IPS-NIHi7 (cell line): Measurements from ENCODE around the gene PML.

ENCODE experiments used
- DNase-seq: peaks from one replicate; pipeline ENCODE4 v3.0.0; 2012; ENCODE audit warnings: mixed read lengths; ENCODE audit errors: extremely low spot score

The PML gene

DNA sequence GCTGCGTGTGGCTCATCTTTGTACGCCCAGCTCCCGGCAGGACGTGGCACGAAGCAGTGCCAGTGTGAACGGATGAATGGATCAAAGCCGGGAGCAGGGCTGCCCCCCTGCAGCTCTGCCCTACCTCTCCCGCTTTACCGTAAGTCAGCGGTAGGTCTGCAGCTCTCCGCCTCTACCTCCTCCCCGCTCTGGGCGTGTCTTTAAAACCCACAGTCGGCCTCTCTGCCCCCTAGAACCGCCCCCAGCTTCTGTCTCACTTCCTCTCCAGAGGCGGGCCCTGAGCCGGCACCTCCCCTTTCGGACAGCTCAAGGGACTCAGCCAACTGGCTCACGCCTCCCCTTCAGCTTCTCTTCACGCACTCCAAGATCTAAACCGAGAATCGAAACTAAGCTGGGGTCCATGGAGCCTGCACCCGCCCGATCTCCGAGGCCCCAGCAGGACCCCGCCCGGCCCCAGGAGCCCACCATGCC, at the start of gene PML:
Gene PML, plus strand, starts transcription at position 304 of the 471 bp plus-strand sequence. Its CDS starts 97 bp downstream, at position 401.
- peak; percentile 98 for DNase-seq

DNA sequence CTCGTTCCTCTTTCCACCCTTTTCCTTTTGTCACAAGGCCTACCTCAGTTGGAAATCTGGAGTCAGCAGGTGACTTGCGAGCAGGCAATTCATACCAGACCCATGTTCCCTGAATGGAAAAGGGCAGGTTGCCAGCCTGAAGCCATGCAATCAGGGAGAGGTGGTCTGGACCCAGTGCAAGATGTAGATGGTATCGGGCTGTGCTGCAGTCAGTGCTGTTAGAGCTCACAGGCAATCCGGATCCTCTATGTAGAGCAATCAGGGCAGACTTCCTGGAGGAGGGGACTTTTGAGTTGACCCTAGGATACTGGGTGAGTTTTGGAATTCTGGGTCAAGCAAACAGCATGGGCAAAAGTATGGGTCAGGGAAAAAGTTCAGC, 49.4 kb upstream of the PML start:
- no peak for DNase-seq

GRCh38 chr15:73946046-73946721, 48.3 kb upstream of the PML start:
- DNase-seq = no peak

DNA sequence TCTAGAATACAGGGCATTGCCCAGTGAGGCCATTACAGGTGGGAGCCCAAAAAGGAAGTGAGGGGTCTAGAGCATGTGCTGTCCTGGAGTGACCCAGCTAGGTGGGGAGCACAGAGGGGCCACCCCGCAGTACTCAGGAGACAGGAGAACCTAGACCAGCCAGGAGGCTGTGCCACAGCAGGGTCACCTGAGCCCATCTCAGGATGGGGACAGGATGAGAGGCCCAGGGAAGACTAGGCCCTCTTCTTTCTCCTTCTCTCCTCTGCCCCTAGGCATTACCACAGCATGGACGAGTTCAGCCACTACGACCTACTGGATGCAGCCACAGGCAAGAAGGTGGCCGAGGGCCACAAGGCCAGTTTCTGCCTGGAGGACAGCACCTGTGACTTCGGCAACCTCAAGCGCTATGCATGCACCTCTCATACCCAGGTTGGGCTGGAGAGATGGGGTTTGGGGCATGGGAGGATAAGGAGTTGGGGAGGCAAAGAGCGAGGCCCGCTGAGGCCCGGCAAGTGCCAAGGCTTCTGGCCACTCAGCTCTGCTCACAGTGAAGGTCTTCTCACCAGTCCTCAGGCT, 47.6 kb upstream of the PML start:
- no peak for DNase-seq

GRCh38 chr15:73947651-73948050, 46.9 kb upstream of the PML start:
- DNase-seq = no peak

GRCh38 chr15:73948396-73948795, 46.1 kb upstream of the PML start:
- DNase-seq = no peak

GRCh38 chr15:73948982-73949381, 45.5 kb upstream of the PML start:
- no peak for DNase-seq

GRCh38 chr15:73949496-73949895, 45.0 kb upstream of the PML start:
- DNase-seq = no peak

- no peak for DNase-seq
These were observed 44.1 kb upstream of the PML start for GRCh38 chr15:73950479-73950830.

- DNase-seq = peak; percentile 95
These were observed 43.5 kb upstream of the PML start for GRCh38 chr15:73950831-73951561.

- no peak for DNase-seq
These were observed 42.9 kb upstream of the PML start for GRCh38 chr15:73951601-73952000.

DNA sequence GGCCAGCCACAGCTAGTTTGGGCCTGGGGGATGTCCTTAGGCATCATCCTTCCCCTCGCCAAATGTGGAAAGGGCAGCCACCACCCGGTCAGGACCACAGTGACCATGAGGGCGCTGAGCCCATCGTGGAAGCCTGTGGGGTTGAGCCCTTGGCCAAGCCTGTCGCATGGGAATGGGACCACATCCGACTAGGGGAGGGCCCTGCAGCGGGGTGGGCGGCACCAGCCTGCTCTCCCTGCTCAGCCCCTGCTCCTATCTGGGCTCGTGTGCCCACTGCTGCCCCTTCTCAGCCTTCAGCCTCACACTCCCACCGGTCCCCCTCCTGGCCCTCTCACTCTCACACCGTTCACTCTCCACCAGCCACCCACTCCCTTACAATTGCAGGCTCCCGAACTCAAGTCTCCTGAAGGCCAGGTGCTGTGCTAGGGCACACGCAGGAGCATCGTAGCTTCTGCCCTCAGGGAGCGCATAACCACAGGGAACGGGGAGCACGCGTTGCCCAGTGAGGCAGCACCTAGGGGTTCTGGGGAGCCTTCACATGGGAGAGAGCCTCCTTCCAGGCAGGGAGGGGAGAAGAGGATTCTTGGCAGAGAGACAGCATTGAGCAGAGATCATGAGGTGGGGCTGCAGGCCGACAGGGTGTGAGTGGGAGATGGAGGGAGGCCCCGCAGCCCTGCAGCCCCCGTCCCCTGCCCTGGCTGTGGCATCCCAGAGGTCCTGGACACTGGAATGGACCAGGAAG, 42.2 kb upstream of the PML start:
- DNase-seq = no peak

- no peak for DNase-seq
These were observed 41.4 kb upstream of the PML start for GRCh38 chr15:73952913-73953750.

DNA sequence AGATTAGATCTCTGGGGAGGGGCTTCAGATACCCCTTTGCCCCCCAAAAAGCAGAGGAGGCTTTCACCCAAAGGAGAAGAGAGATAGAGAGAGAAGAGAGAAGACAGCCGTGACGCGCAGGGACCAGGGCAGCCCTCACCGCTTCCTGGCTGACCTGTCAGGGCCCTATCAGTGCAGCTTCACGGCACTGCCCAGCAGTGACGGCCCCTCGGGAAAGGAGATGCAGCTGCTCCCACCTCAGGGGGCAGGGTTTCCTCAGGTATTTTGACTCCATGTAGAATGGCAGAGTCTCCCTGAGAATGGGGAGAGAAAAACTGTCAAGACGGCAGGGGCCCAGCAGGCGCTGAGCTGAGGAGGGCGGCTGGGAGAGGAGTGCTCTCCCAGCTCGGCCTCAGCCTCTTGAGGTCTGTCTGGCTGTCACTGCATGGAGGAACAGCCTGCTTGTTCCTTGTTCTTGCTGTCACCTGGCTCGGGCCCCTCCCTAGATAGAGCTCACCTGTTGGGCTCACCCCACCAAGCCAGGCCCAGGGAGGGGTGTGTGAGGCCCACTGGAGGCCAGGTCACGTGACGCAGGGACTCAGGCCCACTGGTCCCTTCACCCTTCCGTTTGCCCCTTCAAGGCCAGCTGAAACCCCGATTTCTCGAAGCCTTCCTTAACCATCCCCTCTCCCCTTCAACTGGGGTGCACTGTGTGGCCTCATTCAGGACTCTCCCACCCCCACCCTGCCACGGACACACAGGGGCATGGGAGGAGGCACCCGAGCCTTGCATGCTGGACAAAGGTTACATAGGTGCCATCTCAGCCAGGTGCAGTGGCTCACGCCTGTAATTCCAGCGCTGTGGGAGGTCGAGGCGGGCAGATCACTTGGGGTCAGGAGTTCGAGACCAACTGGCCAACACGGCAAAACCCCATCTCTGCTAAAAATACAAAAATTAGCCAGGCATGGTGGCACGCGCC, 40.0 kb upstream of the PML start:
- no peak for DNase-seq

DNA sequence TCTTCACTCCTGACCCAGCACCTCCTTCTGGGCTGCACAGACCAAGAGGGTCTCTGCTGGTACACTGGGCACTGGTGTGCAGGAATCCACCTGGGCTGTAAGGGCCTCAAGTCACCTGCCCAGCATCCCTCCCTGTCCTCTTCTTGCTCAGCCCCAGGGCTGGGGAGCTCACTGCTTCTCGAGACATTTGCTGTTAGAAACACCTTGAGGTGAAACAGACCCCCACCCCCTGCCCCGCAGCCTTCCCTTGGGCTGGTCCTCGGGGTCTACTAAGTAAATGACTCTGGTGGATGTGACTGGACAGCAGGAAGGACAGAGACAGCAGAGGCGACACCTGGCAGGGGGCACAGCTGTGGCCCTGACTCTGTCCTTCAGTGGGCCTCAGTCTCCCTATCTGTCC, 39.2 kb upstream of the PML start:
- DNase-seq = no peak

DNA sequence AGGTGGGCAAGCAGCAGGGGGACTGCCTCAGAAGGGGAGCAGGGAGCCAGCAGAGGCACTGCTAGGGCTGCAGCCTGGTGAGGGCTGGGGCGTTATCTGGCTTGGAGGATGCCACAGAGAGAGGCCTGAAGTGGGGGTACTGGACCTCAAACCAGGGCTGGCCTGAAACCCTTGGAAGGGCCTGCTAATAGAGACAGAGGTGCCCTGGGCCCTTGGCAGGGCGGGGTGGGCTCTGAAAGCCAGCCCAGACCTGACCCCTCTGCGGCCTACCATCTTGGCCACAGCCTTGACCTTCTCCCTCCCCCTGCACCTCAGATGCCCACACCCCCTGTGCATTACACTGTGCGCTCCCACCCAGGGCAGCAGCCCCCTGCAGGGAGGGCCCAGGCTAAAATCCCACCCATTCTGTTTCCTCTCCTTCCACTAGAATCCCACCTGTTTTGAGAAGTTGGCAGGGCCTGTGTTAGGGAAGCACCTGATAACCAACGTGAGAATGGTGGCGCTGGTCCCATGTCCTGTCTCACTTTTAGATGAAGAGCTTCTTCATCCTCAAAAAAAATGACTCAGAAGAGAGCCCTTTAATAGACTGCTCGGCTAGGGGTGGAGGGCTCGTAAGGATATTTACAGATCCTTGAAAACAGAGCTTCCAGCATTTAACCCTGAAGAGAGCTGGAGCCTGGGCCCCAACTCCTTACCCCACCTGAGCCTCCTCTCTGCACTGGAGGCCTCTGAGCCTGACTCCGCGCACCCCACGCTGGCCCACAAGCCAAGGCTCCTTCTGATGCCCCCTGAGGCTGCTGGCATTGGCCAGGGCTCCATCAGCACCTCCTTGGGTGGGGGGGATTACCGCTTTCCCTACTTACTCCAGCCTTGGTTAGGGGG, 38.4 kb upstream of the PML start:
- no peak for DNase-seq

DNA sequence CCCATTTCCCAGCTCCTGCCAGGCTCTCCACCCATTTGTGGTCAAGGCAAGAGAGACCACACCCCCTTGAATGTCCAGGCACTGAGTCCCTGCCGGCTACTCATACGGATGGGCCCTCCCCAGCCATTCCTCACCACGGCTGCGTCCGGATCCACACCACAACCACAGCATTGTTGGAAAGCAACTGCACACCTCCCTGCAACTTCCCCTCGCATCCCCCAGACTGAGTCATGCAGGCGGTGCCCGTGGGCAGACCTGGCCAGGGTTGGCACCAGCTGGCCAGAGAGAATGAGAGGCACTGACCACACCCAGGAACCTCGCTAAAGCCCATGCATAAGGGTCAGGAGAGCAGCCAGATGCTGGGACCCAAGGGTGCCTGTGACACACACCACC, 37.8 kb upstream of the PML start:
- no peak for DNase-seq

DNA sequence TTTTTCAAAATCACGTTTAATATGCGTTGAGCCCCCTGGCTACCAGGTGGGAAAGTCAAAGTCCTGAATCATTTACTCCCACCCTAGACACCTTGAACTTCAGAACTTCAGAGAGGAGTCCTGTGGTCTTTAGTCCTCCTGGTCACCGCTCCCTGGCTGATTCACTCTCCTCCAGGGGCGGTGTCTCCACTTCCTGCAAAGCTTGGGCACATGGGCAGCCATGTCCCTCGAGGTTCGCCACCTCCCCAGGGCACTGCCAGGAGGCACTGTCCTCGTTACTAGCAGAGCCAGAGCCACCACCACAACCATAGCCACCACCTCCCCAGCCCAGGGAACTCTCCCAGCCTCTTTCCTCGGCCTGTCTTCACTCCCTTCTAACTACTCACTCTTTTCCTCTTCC, 37.2 kb upstream of the PML start:
- no peak for DNase-seq

DNA sequence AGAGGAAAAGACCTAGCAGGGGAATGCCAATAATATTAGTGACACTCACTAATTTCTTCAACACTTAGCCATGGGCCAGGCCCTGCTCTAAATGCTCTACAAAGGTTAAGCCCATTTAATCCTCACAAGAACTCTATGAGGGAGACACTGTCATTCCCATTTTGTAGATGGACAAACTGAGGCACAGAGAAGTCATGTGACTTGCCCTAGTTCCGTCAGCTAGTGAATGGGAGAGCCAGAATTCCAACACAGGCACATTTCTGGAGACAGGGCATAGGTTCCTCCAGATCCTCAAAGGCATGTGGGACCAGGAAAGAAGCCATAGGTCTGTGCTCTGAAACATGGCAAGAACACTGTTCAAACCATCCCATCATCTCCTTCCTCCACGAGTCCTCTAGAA, 36.7 kb upstream of the PML start:
- DNase-seq = no peak
